Measurements from ENCODE around the gene NR1D2. TPM values are rescaled to one million over a fixed set of nuclear protein-coding genes. Genes with fewer than 3 reads are reported as not detected.

The NR1D2 gene
- total and polyA plus RNA-seq, 2 experiments from 2014 or later = 6.6 to 20.7 TPM

- no peak overlapping the region for H3K27ac Mint-ChIP-seq
Observed at GRCh38 chr3:23916152-23916885, 28.8 kb upstream of the NR1D2 start.

More at GRCh38 chr3:23916152-23916885, 28.8 kb upstream of the NR1D2 start:
- Histone ChIP-seq H3K79me2 (replicated peaks; ENCODE audit: insufficient read depth) (peaks cover 72% of the 10 kb centered on the region), H3K4me1 (ENCODE audit: insufficient read depth) (peaks cover 21% of the 10 kb centered on the region), H3K36me3 (ENCODE audit: insufficient read depth) (peaks cover 21% of the 10 kb centered on the region), H3F3A (replicated peaks; ENCODE audit: low read depth) (peaks cover 23% of the 10 kb centered on the region), H3K27ac (ENCODE audit: low read depth) (no peak overlapping the region), H3K9me2 (ENCODE audit: insufficient read depth) (no peaks in the 10 kb centered on the region), H3K4me3 (peak overlapping the region; percentile 91), H3K4me2 (peak overlapping the region; percentile 90), H4K20me1 (replicated peaks; ENCODE audit: insufficient read depth) (peaks cover 14% of the 10 kb centered on the region), H2AFZ (peak overlapping the region; percentile 73), H3K27me3 (ENCODE audit: insufficient read depth) (peaks cover 10% of the 10 kb centered on the region)
- Mint-ChIP-seq H3K4me3 (peak overlapping the region; percentile 100), H3K9me3 (no peaks in the 10 kb centered on the region), H3K4me1 (peaks cover 28% of the 10 kb centered on the region), H3K27me3 (ENCODE audit: insufficient read depth, low read depth, poor library complexity) (peaks cover 22% of the 10 kb centered on the region), H3K36me3 (ENCODE audit: low read depth) (peaks cover 45% of the 10 kb centered on the region)
- DNase-seq (ENCODE audit: low spot score) (no peak), ATAC-seq (peak; percentile 65)
- TF ChIP-seq ZNF114 (CRISPR knock-in tag; IDR thresholded peaks at IDR 0.05) (no peak), REST (IDR thresholded peaks at IDR 0.05; ENCODE audit: unreplicated experiment) (no peak), STAT1 (IDR thresholded peaks at IDR 0.05; ENCODE audit: unreplicated experiment) (no peak), CTCF (conservative IDR thresholded peaks at IDR 0.05; ENCODE audit: low read depth in 2 of 2) (no peak), EZH2 (IDR thresholded peaks at IDR 0.05; ENCODE audit: low read depth, unreplicated experiment) (no peak), POLR2AphosphoS5 (IDR thresholded peaks at IDR 0.05; ENCODE audit: low read depth) (no peak), ZNF331 (CRISPR knock-in tag; IDR thresholded peaks at IDR 0.05; ENCODE audit: low read depth) (no peak), ZNF462 (CRISPR knock-in tag; IDR thresholded peaks at IDR 0.05) (no peak), CREB1 (CRISPR knock-in tag; IDR thresholded peaks at IDR 0.05; ENCODE audit: low read depth) (no peak)
